Gastrocnemius medialis (tissue), 4 donors: ENCODE results near the gene SNAP25. TPM values are rescaled to one million over a fixed set of nuclear protein-coding genes. Genes with fewer than 3 reads are reported as not detected.

Experiments used
- ATAC-seq, 2 donors: fragments of 150-250 bp; one replicate each; pipeline ENCODE4 v1.9.1; 2016
- DNase-seq, 2 donors: peaks; one replicate each; pipeline ENCODE4 v3.0.0-alpha.2; 2019
- H3K27ac ChIP-seq, 4 donors: fragments of 200-600 bp; sonication (generic); 1 replicate in 1 of 4; 2 replicates in 3 of 4; pipeline ENCODE4 v1.5.1; 2016 to 2018; ENCODE audit warnings: mild to moderate bottlenecking in 2 of 4, moderate library complexity in 1 of 4
- H3K27me3 ChIP-seq, 3 donors: fragments of 200-600 bp; sonication (generic) in 2 of 3; 1 replicate in 1 of 3; 2 replicates in 2 of 3; pipeline versions ENCODE4 v1.5.1 to v1.6.0; 2016 to 2019; ENCODE audit warnings: mild to moderate bottlenecking in 1 of 3, moderate library complexity in 1 of 3
- H3K36me3 ChIP-seq, 2 donors: fragments of 200-600 bp; sonication (generic) in 1 of 2; one replicate each; pipeline ENCODE4 v1.5.1; 2017 to 2018
- H3K4me1 ChIP-seq, 2 donors: fragments of 200-600 bp; sonication (generic) in 1 of 2; one replicate each; pipeline ENCODE4 v1.5.1; 2016 to 2017; ENCODE audit warnings: mild to moderate bottlenecking in 2 of 2
- H3K4me3 ChIP-seq, 4 donors: fragments of 200-600 bp; sonication (generic) in 3 of 4; 1 replicate in 1 of 4; 2 replicates in 3 of 4; pipeline ENCODE4 v1.5.1; 2016 to 2019; ENCODE audit warnings: mild to moderate bottlenecking in 2 of 4
- H3K9me3 ChIP-seq, 3 donors: fragments of 200-600 bp; sonication (generic) in 2 of 3; 1 replicate in 1 of 3; 2 replicates in 2 of 3; pipeline ENCODE4 v1.5.1; 2016 to 2019
- CTCF ChIP-seq, 5 experiments: fragments of 450-650 bp in 3 of 5; fragments of 200-600 bp in 2 of 5; sonication (generic) in 2 of 5; IDR thresholded peaks in 4 of 5; conservative IDR thresholded peaks in 1 of 5; 1 replicate in 4 of 5; 2 replicates in 1 of 5; pipeline ENCODE4 v1.5.1; 2016 to 2019; ENCODE audit warnings: antibody characterized with exemption in 5 of 5, mild to moderate bottlenecking in 3 of 5, moderate library complexity in 3 of 5
- POLR2A ChIP-seq, 2 donors: fragments of 450-650 bp; IDR thresholded peaks; one replicate each; pipeline ENCODE4 v1.6.1; 2017; ENCODE audit warnings: antibody characterized with exemption in 2 of 2, mild to moderate bottlenecking in 2 of 2, moderate library complexity in 2 of 2
- in situ Hi-C, 4 donors: fragments of 200-750 bp; cut with MboI; loops; one replicate each; pipeline versions ENCODE4 v1.15.0 to v1.8.0; 2017; ENCODE audit warnings: low sequenced_read_pairs in 4 of 4
- intact Hi-C: fragments of 100-400 bp; cut with DNase I; formaldehyde crosslinking; loops from one replicate; pipeline ENCODE4 v1.15.1; 2023; ENCODE audit warnings: low total_unique reads
- total RNA-seq, 4 donors: library from RNA; depleted of rRNA; stranded (reverse); fragments of >200 nt; gene quantifications; one replicate each; pipeline versions ENCODE4 v1.1.0 to v1.2.3, GENCODE V29; 2016

The SNAP25 gene
- total RNA-seq, 4 donors from 2014 or later = 0.23 TPM; not detected in 3

GRCh38 chr20:10312111-10312510, 93.5 kb downstream of the SNAP25 start:
- no peak for DNase-seq
- H3K27me3 ChIP-seq = no peaks in the 10 kb centered on the region
- in situ Hi-C loops = no loop called here
- H3K9me3 ChIP-seq = no peaks in the 10 kb centered on the region
- no peaks in the 10 kb centered on the region for H3K36me3 ChIP-seq
- H3K4me3 ChIP-seq = no peak overlapping the region
- intact Hi-C loops = no loop called here
- no peak for TF ChIP-seq CTCF (IDR thresholded peaks at IDR 0.05 in 4 of 5, conservative IDR thresholded peaks at IDR 0.05 in 1 of 5)
- no peak for TF ChIP-seq POLR2A (IDR thresholded peaks at IDR 0.05)
- no peaks in the 10 kb centered on the region for H3K4me1 ChIP-seq
- ATAC-seq = no peak
- H3K27ac ChIP-seq = no peak overlapping the region

GRCh38 chr20:10313215-10313614, 94.6 kb downstream of the SNAP25 start:
- intact Hi-C loops = no loop called here
- no peak overlapping the region for H3K27ac ChIP-seq

GRCh38 chr20:10313701-10314100, 95.1 kb downstream of the SNAP25 start:
- ATAC-seq = no peak

More at GRCh38 chr20:10313215-10313614, 94.6 kb downstream of the SNAP25 start:
- in situ Hi-C loops = no loop called here
- H3K27me3 ChIP-seq = no peaks in the 10 kb centered on the region
- no peaks in the 10 kb centered on the region for H3K4me1 ChIP-seq
- H3K36me3 ChIP-seq = no peaks in the 10 kb centered on the region
- no peak overlapping the region for H3K4me3 ChIP-seq
- H3K9me3 ChIP-seq = no peaks in the 10 kb centered on the region
- ATAC-seq (no peak), DNase-seq (no peak)
- TF ChIP-seq POLR2A (IDR thresholded peaks at IDR 0.05) = no peak
- no peak for TF ChIP-seq CTCF (IDR thresholded peaks at IDR 0.05 in 4 of 5, conservative IDR thresholded peaks at IDR 0.05 in 1 of 5)

GRCh38 chr20:10314198-10314597, 95.6 kb downstream of the SNAP25 start:
- no peak overlapping the region for H3K27ac ChIP-seq
- no peaks in the 10 kb centered on the region for H3K27me3 ChIP-seq
- H3K9me3 ChIP-seq = no peaks in the 10 kb centered on the region
- ATAC-seq = no peak
- TF ChIP-seq POLR2A (IDR thresholded peaks at IDR 0.05) = no peak
- TF ChIP-seq CTCF (IDR thresholded peaks at IDR 0.05 in 4 of 5, conservative IDR thresholded peaks at IDR 0.05 in 1 of 5) = no peak
- no peak for DNase-seq
- no peak overlapping the region for H3K4me3 ChIP-seq
- intact Hi-C loops (no loop called here), in situ Hi-C loops (no loop called here)
- H3K36me3 ChIP-seq = no peaks in the 10 kb centered on the region
- no peaks in the 10 kb centered on the region for H3K4me1 ChIP-seq

More at GRCh38 chr20:10313701-10314100, 95.1 kb downstream of the SNAP25 start:
- in situ Hi-C loops = no loop called here
- no peak for DNase-seq
- TF ChIP-seq POLR2A (IDR thresholded peaks at IDR 0.05) (no peak), CTCF (IDR thresholded peaks at IDR 0.05 in 4 of 5, conservative IDR thresholded peaks at IDR 0.05 in 1 of 5) (no peak)
- Histone ChIP-seq H3K36me3 (no peaks in the 10 kb centered on the region), H3K27ac (no peak overlapping the region), H3K9me3 (no peaks in the 10 kb centered on the region), H3K4me1 (no peaks in the 10 kb centered on the region), H3K4me3 (no peak overlapping the region), H3K27me3 (no peaks in the 10 kb centered on the region)
- intact Hi-C loops = no loop called here

GRCh38 chr20:10315138-10315537, 96.5 kb downstream of the SNAP25 start:
- no peaks in the 10 kb centered on the region for H3K36me3 ChIP-seq
- ATAC-seq (no peak), DNase-seq (no peak)
- TF ChIP-seq CTCF (IDR thresholded peaks at IDR 0.05 in 4 of 5, conservative IDR thresholded peaks at IDR 0.05 in 1 of 5) = no peak
- no peak for TF ChIP-seq POLR2A (IDR thresholded peaks at IDR 0.05)
- H3K9me3 ChIP-seq = no peaks in the 10 kb centered on the region
- H3K27me3 ChIP-seq = no peaks in the 10 kb centered on the region
- intact Hi-C loops (loop anchor here (5.0 kb wide), 1 partner anchor 112 kb away; no protein-coding TSS in a partner anchor), in situ Hi-C loops (no loop called here)
- no peaks in the 10 kb centered on the region for H3K4me1 ChIP-seq
- H3K27ac ChIP-seq = no peak overlapping the region
- H3K4me3 ChIP-seq = no peak overlapping the region
